ENCODE results near the gene USP10. TPM values are rescaled to one million over a fixed set of nuclear protein-coding genes. Genes with fewer than 3 reads are reported as not detected.
"Not testable (repeated sequence)": the region's sequence is repeated elsewhere in the genome, so short reads cannot be mapped to it uniquely, and the experiment has no call there.

Gene USP10
- total RNA-seq, 1 donor from 2014 or later: 73.4 TPM

- no peak for DNase-seq (ENCODE audit: low read depth)
- no peak for TF ChIP-seq CTCF (conservative IDR thresholded peaks at IDR 0.05; ENCODE audit: low read depth, low read length)
- H3K4me3 ChIP-seq (ENCODE audit: low read depth, low read length): no peak overlapping the region
Measured at GRCh38 chr16:84740596-84741116, 40.9 kb downstream of the USP10 start.

- no peak for DNase-seq (ENCODE audit: low read depth)
- no peak for TF ChIP-seq CTCF (conservative IDR thresholded peaks at IDR 0.05; ENCODE audit: low read depth, low read length)
- H3K4me3 ChIP-seq (ENCODE audit: low read depth, low read length): no peak overlapping the region
Measured at GRCh38 chr16:84741340-84741830, 41.6 kb downstream of the USP10 start.

GRCh38 chr16:84742641-84743092 lies 42.9 kb downstream of the USP10 start:
- DNase-seq (ENCODE audit: low read depth): no peak
- TF ChIP-seq CTCF (conservative IDR thresholded peaks at IDR 0.05; ENCODE audit: low read depth, low read length): no peak

GRCh38 chr16:84746231-84746630 lies 46.4 kb downstream of the USP10 start:
- no peak overlapping the region for H3K4me3 ChIP-seq (ENCODE audit: low read depth, low read length)
- no peak for DNase-seq (ENCODE audit: low read depth)
- no peak for TF ChIP-seq CTCF (conservative IDR thresholded peaks at IDR 0.05; ENCODE audit: low read depth, low read length)

More at GRCh38 chr16:84742641-84743092, 42.9 kb downstream of the USP10 start:
- no peak overlapping the region for H3K4me3 ChIP-seq (ENCODE audit: low read depth, low read length)

GRCh38 chr16:84746875-84747274 lies 47.1 kb downstream of the USP10 start:
- no peak for DNase-seq (ENCODE audit: low read depth)
- H3K4me3 ChIP-seq (ENCODE audit: low read depth, low read length): no peak overlapping the region
- peak; percentile 42 for TF ChIP-seq CTCF (conservative IDR thresholded peaks at IDR 0.05; ENCODE audit: low read depth, low read length)

- not testable (repeated sequence) for DNase-seq (ENCODE audit: low read depth); H3K4me3 ChIP-seq (ENCODE audit: low read depth, low read length)
Measured at GRCh38 chr16:84748247-84748646, 48.4 kb downstream of the USP10 start.

GRCh38 chr16:84749072-84749471 lies 49.3 kb downstream of the USP10 start:
- no peak for TF ChIP-seq CTCF (conservative IDR thresholded peaks at IDR 0.05; ENCODE audit: low read depth, low read length)
- no peak for DNase-seq (ENCODE audit: low read depth)
- no peak overlapping the region for H3K4me3 ChIP-seq (ENCODE audit: low read depth, low read length)
